ENCODE data around the gene SIX1.

SIX1 gene

DNA sequence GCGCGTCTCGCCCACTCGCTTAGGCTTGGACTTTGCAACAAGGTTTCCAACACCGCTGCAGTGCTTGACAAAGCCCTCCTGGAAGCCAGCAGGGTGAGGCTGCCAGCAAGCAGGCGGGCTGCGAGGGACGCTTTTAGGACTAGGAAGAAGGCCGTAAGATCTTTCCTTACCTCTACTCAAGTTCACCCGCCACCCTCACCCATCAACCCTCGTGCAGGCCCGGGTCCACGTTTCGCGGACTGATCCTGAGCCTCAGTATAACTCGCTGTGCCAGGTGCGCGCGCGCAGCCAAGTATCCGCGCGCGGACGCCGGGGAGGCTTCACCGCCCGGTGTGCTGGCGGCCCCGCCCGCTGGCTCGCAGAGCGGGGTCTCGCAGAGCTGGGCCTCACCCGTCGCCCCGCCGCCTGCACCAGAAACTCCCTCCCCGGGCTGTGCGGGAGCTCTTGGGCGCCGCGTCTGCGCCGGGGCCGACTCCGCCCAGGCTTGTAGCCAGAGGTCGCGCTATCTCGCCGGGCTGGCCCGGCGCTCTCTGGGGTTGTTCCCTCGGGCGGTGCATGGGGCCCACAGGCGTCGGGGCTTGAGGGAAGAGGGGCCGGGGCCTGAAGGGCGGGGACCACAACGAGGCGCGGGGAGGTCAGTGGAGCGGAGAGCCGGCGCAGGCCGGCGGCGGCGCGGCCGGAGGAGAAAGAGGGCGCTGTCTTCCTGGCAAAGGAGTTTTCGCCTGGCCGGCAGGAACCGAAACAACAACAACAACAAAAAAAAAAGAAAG is 7.6 kb upstream of the SIX1 start:
- in situ Hi-C loops (cut with HindIII; ENCODE audit: low pct_ligation_motif_present, low pct_unique_long_range_greater_than_20kb, low sequenced_read_pairs): no loop called here
- DNase-seq: peak; percentile 67

DNA sequence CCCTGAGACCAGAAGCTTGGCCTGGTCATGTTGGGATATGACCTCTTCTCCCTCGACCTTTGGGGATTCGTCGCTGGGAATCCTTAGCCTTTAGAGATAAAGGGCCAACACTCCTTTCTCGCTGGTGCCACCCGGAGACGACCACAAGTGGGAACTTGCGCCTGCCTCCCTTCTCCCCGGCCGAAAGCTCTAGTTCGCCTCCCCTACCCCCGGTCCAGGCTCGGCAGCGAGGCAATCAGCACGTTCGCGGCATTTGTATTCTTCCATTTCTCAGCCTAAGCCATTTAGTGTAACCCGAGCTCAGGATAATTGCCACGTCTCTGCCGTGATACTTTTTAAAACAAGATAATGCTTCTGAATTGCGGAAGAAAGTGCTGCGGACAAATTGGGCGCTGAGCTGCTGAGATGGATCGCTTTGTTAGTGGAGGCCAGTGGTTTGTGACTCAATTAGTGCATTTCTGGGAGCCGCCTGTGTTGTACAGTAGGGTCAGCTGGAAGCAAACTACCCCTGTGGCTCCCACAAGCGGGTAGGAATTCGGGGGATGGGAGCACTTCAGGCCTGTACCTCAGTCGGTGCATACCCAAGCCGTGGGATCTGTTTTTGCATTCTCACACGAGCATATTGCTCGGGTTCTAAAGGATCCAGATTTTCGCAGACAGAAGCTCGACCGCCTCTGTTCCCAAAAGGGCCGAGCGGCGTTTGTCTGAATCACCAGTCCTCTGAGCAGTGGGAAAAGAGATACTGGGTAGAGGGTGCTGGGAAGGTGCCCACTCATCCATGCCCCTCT is 6.8 kb upstream of the SIX1 start:
- no peak for DNase-seq
- in situ Hi-C loops (cut with HindIII; ENCODE audit: low pct_ligation_motif_present, low pct_unique_long_range_greater_than_20kb, low sequenced_read_pairs): no loop called here

DNA sequence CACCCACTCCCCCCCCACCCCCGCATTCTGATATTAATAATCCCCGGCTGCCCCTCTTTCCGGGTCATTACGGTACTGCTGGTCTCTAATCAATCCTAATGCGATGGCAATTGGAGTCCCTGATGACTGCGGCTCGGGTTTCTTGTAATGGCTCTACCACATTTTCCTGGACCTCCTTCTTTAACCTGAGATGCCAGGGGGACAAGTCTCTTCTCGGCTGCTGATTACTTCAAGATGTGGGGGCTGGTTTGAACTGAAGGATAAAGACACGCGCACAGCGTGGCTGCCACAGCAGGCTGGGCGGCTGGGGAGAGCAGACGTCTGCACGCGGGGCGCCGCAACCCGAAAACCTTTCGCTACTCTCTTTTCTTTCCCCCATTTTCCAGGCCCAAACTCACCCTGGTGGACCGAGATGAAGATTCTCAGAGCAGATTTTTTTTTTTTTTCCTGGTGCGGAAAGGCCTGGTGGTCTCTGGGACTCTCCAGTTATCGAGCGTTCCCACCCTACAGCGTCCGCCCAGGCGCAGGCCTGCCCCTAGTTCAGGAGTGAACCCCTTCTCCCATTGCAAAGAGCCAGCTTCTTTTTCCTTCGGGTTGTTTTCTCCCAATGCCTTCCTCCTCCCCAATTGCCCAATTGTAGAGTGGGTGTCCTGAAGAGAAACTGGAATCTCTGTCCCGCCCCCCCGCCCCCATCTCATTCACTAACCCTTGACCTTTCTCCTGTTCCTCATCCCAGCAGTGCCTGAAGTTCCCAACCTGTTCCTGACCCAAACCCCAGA is 6.0 kb upstream of the SIX1 start:
- in situ Hi-C loops (cut with HindIII; ENCODE audit: low pct_ligation_motif_present, low pct_unique_long_range_greater_than_20kb, low sequenced_read_pairs): no loop called here
- DNase-seq: no peak

DNA sequence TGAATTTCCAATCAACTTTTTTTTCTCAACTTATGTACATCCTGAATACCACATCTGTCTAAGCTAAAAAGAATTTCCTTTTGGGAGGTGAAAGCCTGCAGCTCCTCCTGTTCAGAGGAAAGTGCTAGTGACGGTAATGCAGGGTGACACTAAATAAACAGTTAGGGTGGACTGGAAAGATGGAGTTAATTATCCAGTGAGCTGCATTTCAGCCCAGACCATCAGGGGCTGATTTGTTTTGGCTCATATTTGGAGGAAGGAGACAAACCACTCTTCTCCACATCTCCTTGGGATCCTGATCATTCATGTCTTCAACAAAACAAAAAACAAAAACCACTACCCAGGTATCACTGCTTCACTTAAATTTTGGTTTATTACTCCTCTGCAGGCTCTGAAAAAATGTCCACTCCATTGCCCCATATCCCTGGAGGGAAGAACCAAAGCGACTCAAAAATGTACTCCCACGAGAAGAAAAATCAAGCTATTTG is 5.1 kb upstream of the SIX1 start:
- in situ Hi-C loops (cut with HindIII; ENCODE audit: low pct_ligation_motif_present, low pct_unique_long_range_greater_than_20kb, low sequenced_read_pairs): no loop called here
- no peak for DNase-seq

DNA sequence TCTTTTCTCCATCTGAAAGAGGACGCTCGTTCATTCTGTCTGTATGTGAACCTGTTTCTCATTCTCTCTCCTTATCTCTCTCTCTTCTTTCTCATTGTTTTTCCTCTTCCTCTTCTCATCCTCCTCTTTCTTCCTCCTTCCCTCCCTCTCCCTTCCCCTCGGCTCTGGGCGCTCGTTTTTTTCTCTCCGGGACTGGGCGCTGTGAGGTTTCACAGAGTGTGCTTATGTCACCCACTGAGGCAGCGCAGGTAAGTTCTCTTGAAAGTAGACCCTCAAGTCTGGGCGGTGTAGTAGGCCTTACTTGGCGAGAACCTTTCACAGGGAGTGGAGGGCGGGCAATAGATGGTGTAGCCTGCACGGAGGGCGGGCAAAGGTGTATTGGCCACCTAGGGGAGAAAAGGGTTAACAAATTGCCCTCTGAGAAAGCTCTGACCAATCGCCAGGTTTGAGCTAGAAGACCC is 4.5 kb upstream of the SIX1 start:
- in situ Hi-C loops (cut with HindIII; ENCODE audit: low pct_ligation_motif_present, low pct_unique_long_range_greater_than_20kb, low sequenced_read_pairs): no loop called here
- no peak for DNase-seq

DNA sequence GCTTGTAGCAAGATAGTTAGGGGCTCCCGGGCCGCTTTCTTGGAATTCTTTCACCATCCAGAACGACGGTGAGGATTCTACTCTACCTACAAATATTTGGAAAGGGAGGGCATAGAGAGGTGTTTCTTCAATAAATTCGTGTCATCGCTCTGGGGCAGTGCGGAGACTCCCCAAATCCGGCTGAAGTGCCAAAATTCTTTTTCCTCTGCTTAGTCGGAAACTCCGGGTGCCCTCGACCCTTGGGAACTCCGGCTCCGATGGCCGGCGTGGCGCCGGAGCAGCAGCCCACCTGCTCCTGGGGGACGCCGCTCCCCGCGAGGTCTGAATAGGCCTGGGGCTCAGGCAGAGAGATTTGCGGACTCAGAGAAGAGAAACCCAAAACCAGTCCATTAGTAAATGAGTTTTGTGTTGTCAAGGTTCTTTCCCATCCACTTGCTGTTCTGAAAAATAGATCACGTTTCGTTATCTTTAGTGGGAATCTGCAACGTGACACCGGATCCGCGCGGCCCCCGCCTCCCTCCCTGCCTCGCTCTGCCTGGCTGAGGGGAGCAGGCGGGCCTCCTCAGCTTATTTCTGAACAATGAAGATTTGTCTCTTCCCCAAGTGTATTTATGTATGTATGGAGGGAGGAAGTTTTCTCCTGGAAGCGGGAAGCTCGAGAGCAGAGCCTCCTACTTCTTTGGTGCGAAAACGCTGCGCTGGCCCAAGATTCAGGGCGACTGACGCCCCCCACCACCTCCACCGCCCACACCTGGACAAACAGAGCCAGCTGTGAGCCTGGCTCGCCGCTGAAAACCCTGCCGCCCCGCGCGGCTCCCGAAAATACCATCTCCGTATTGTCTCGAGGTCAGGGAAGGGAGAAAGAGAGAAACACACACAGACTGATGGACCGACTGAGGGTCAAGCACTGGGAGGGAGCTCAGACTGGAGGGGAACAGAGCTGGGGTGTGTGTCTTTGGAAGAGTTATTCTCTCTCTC is 3.7 kb upstream of the SIX1 start:
- in situ Hi-C loops (cut with HindIII; ENCODE audit: low pct_ligation_motif_present, low pct_unique_long_range_greater_than_20kb, low sequenced_read_pairs): no loop called here
- no peak for DNase-seq

DNA sequence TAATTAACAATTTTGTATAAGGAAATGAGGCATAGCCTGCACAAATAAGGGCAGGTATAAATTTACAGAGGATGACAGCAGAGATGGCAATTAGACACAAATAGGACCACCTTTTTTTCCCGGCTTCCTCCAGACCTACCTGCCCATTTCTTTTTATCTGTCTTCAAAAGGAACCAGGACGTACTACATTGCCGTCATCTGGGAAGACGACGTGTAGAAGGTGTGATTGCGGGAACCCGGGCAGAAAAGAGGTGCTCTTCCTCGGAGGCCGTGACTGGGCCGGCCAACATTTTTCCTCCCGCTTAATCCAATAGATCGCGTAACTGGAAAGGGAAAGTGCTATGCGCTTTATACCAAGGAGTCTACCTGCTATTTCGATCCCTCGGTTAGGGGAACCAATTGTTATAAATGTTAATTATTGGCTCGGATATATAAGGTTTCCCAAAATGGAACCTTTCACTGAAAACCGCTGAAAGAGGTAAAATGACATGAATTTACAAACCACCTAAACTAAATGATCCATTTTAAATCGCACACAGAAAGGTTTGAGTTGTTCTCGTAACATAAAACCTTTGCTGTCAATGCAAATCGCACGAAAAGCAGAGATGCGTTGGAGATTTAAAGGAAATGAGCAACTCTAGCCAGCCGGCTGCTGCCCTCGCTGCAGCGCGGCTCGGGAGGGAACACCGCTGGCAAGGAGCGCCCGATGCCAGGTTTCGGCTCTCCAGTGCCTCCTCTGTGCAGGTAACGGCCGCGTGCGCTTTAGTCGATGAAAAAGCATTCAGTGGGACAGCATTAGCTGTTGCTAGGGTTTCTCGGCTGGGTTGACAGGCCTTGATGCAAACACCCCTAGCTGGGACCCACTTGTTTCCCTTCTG is 2.8 kb upstream of the SIX1 start:
- DNase-seq: no peak
- in situ Hi-C loops (cut with HindIII; ENCODE audit: low pct_ligation_motif_present, low pct_unique_long_range_greater_than_20kb, low sequenced_read_pairs): no loop called here

DNA sequence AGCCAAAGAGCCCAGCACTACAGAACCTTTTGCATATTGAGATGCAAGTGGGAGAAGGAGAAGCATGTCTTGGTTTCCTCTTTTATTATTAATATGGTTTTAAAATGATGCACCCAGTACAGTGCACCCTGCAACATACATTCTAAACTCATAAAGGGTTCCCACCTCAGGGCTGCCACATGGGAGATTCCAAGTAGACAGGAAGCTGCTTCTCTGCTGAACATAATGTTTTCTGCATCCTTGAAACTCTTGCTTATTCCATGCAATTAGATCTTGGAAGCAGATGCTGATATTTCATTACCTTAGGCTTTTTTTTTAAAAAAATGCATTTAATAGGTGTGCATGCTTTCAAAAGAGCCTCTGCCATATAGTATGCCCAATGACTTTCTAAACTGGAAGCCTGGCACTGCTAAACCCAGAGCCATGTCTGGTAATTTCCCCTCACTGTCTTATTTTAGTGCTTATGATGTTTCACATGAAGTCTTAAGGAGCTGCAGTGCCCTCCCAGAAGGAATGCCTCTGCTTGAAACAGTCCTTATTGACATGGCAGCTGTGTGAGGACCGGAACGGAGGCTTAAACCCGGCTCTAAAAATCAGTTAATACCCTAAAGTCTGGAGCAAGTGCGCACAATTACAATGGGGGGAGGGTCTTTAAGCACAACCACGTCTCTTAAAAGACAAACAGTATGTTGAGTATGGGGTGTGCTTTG is 2.0 kb upstream of the SIX1 start:
- in situ Hi-C loops (cut with HindIII; ENCODE audit: low pct_ligation_motif_present, low pct_unique_long_range_greater_than_20kb, low sequenced_read_pairs): no loop called here
- no peak for DNase-seq

DNA sequence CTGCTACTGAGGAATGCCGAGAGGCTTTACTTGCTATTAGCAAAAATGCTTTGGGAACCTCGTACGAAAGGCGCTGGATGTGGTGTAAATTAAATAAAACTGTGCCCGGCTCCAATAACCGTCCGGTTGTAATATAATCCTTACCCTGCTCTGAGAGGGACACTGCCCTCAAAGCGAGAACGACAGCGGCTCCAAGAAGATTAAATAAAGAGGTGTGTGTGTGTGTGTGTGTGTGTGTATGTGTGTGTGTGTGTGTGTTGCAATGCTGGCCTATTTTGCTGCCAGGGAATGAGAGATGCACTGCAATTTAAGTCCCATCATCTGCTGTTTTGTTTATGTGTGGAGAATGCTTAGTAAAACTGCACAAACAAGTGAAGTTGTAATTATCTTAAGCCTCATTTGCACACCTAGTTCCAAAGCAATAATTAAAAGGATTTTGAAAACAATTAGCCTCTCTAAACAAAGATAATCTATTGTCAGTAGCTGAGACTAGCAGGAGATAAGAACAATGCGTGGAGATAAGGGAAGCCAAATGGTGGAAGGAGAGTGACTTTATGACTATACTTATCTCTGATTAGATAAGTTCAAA is 1.2 kb upstream of the SIX1 start:
- in situ Hi-C loops (cut with HindIII; ENCODE audit: low pct_ligation_motif_present, low pct_unique_long_range_greater_than_20kb, low sequenced_read_pairs): no loop called here
- DNase-seq: no peak

DNA sequence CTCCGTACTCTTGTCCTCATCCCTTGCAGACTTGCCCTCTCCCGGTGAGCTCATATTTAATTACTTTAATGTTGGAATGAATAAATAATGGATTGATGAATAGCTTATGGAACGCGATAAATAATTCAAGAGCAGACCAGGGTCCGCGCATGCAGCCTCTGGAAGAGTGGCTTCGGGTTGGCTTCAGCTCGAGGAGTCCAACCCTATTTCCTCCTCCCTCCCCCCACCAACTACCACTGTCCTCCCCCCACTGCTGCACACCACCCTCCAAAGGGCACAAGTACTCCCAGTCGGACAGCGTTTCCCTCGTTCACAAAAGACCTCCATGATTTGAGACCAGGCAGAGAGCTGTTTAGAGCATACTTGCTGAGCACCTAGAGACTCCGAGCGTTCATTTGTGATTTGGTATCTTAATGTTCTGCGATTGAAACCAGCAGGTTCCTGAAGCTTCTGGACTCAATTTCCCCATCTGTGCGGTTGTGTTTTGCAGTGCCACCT is 647 bp upstream of the SIX1 start:
- in situ Hi-C loops (cut with HindIII; ENCODE audit: low pct_ligation_motif_present, low pct_unique_long_range_greater_than_20kb, low sequenced_read_pairs): no loop called here
- peak; percentile 12 for DNase-seq

DNA sequence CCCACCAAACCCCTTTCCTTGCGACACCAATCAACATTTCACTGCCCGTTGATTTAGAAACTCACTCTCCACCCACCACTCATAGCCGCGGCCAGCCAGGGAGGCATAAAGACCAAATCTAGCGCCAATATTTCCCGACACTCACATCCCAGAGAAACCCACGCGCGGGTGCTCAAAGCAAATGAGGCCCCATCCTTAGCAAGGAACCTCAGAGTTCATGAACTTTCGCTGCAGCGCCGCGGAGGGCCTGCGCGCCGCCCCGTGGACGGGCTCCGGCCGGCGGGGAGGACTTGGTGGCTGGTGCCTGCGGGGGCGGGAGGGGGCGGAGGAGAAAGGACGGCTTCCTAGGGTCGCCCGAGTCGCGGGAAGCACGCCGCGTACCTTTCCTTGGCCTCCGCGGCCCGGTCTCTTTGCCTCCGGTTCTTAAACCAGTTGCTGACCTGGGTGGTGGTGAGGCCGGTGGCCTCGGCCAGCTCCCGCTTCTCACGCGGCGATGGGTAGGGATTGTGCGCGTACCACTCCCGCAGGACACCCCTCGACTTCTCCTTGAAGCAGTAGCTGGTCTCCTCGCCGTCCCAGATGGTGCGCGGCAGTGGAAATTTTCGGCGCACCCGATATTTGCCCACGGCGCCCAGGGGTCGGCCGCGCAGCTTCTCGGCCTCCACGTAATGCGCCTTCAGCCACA is 886 bp downstream of the SIX1 start:
- in situ Hi-C loops (cut with HindIII; ENCODE audit: low pct_ligation_motif_present, low pct_unique_long_range_greater_than_20kb, low sequenced_read_pairs): no loop called here
- peak; percentile 36 for DNase-seq

DNA sequence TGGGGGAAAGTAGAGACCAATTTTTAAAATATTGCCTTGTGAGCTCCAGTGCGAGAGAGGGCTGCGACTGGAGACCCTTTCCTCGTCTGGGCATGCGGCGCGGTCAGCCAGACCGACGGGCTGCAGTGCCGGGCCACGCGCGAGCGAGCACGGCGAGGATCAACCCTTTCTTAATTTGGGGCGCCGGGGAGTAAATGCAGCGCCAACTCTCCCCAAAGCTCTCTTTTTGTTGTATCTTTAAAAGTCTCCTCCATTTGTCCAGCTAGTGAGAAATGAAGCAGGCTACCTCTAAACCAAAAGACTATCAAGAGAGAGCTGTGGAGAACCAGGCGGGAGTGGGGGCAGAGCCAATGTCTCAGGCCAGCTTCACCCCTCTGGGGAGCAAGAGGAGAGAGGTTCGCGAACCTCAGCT is 1.4 kb downstream of the SIX1 start:
- in situ Hi-C loops (cut with HindIII; ENCODE audit: low pct_ligation_motif_present, low pct_unique_long_range_greater_than_20kb, low sequenced_read_pairs): no loop called here
- DNase-seq: no peak

DNA sequence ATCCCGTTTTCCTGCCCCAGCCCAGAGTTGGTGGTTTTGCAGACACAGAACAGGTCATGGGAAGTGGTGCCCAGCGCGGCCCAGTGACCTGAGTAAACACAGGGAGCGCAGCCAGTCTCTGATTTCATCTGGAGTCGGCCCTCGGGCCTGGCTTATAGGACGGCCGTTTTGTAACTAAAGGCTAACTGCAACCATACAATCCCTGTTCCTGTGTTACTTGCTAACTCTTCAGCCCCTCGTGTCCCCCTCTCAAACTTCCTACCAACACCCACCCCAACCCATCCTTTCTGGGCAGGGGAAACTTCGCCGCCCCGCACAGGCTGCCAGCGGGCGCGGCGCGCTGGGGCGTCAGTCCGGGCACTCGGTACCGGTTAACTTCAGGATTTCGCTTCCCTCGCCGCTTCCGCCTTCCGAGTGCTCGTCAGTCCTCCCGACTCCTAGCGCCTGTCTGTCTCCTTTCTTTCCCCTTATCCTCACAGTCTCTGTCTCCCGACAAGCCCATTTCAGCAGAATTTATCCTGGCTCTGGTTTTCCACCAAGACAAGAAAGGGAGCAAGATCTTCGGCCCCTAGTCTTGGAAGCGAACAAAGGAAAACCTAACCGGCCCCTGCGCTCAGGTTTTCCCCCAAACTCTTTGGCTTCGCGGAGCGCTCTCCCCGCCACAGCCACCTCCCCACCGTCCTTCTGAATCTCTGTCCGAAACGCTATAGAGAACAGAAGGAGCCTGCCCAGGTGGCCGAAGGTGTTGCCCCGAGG is 2.0 kb downstream of the SIX1 start:
- in situ Hi-C loops (cut with HindIII; ENCODE audit: low pct_ligation_motif_present, low pct_unique_long_range_greater_than_20kb, low sequenced_read_pairs): no loop called here
- peak; percentile 68 for DNase-seq

DNA sequence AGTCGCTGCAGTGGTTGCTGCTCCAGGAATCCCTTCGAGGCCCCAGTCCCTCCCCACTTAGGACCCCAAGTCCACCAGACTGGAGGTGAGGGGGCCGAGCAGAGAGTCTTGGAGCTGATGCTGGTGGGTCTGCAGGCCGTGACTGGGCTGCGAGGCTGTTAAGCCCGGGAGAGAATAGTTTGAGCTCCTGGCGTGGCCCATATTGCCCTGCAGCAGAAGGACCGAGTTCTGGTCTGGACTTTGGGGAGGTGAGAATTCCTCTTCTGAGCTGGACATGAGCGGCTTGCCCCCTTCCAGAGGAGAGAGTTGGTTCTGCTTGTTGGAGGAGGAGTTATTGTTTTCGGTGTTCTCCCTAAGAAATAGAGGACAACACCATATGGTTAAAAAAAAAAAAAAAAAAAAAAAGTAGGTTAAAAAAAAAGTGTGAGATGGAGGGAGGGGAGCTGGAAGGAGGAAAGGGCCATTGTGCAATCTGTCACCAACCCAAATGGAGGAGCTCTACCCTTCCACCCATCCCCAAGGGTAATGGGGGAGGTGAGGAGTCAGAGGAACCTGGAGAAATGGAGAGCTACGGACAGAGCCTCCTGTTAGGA is 3.0 kb downstream of the SIX1 start:
- no peak for DNase-seq
- in situ Hi-C loops (cut with HindIII; ENCODE audit: low pct_ligation_motif_present, low pct_unique_long_range_greater_than_20kb, low sequenced_read_pairs): no loop called here
